Measurements from ENCODE around the gene ARRDC3.

DNA sequence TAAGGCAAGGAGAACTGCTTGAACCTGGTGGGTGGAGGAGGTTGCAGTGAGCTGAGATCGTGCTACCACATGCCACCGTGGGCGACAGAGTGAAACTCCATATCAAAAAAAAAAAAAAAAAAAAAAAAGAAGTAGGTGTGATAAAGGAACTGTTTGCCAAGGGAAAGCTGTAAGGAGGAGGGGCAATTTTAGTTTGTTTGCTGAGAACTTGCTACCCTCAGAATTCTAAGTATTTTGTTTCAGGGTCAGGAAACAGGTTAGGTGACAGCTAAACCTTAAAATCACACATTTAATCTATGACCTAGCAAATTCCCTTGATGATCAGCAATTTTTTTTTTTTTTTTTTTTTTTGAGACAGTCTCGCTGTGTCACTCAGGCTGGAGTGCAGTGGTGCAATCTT, 7.2 kb upstream of the ARRDC3 start:
- TF ChIP-seq, protein P1, sequence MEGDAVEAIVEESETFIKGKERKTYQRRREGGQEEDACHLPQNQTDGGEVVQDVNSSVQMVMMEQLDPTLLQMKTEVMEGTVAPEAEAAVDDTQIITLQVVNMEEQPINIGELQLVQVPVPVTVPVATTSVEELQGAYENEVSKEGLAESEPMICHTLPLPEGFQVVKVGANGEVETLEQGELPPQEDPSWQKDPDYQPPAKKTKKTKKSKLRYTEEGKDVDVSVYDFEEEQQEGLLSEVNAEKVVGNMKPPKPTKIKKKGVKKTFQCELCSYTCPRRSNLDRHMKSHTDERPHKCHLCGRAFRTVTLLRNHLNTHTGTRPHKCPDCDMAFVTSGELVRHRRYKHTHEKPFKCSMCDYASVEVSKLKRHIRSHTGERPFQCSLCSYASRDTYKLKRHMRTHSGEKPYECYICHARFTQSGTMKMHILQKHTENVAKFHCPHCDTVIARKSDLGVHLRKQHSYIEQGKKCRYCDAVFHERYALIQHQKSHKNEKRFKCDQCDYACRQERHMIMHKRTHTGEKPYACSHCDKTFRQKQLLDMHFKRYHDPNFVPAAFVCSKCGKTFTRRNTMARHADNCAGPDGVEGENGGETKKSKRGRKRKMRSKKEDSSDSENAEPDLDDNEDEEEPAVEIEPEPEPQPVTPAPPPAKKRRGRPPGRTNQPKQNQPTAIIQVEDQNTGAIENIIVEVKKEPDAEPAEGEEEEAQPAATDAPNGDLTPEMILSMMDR (IDR thresholded peaks at IDR 0.05), result no peak
- TF ChIP-seq POLR2A (IDR thresholded peaks at IDR 0.05), result no peak
